Transverse colon (tissue), 4 donors: ENCODE results near the gene TMEM97. TPM values are rescaled to one million over a fixed set of nuclear protein-coding genes. Genes with fewer than 3 reads are reported as not detected.
A peak's percentile ranks its signal among the peaks of the same experiment; 100 is the strongest.

ENCODE experiments used
- DNase-seq: peaks from one replicate; pipeline ENCODE4 v3.0.0-alpha.2; 2019
- H3K27ac ChIP-seq, 4 donors: fragments of 200-600 bp; sonication (generic); 2 replicates each; pipeline ENCODE4 v1.5.1; 2016 to 2018; ENCODE audit warnings: inconsistent platforms in 4 of 4
- H3K27me3 ChIP-seq: fragments of 200-600 bp; sonication (generic); 2 replicates; pipeline ENCODE4 v1.5.1; 2017; ENCODE audit warnings: inconsistent platforms
- H3K36me3 ChIP-seq, 4 donors: fragments of 200-600 bp; sonication (generic); 2 replicates each; pipeline ENCODE4 v1.5.1; 2017 to 2019; ENCODE audit warnings: inconsistent platforms in 4 of 4
- H3K4me1 ChIP-seq, 4 donors: fragments of 200-600 bp; sonication (generic); 2 replicates each; pipeline ENCODE4 v1.5.1; 2017 to 2020; ENCODE audit warnings: inconsistent platforms in 4 of 4
- H3K4me3 ChIP-seq, 4 donors: fragments of 200-600 bp; sonication (generic); 1 replicate in 1 of 4; 2 replicates in 3 of 4; pipeline versions ENCODE4 v1.5.1 to v1.6.1; 2017 to 2019; ENCODE audit warnings: inconsistent platforms in 4 of 4
- H3K9me3 ChIP-seq, 2 donors: fragments of 200-600 bp; sonication (generic); 2 replicates each; pipeline ENCODE4 v1.5.1; 2017 to 2019; ENCODE audit warnings: inconsistent platforms in 2 of 2
- CTCF ChIP-seq, 5 experiments: fragments of 200-600 bp in 3 of 5; fragments of 450-650 bp in 2 of 5; sonication (generic) in 3 of 5; IDR thresholded peaks; 1 replicate in 2 of 5; 2 replicates in 3 of 5; pipeline ENCODE4 v1.5.1; 2016 to 2017; ENCODE audit warnings: antibody characterized with exemption in 5 of 5, inconsistent platforms in 3 of 5, mild to moderate bottlenecking in 2 of 5, moderate library complexity in 1 of 5
- EP300 ChIP-seq: sonication (generic); formaldehyde crosslinking; IDR thresholded peaks from one replicate; pipeline ENCODE4 v1.6.1; 2017; ENCODE audit warnings: antibody characterized with exemption, low read depth
- POLR2A ChIP-seq: fragments of 450-650 bp; IDR thresholded peaks from one replicate; pipeline ENCODE4 v1.6.1; 2016; ENCODE audit warnings: antibody characterized with exemption, mild to moderate bottlenecking, moderate library complexity
- POLR2AphosphoS5 ChIP-seq, 3 donors: sonication (generic); formaldehyde crosslinking; IDR thresholded peaks; one replicate each; pipeline ENCODE4 v1.6.1; 2016; ENCODE audit warnings: antibody characterized with exemption in 3 of 3
- WGBS, 2 donors: methylation state at CpG; one replicate each; pipeline ENCODE4 v1.1.5; 2018; ENCODE audit warnings: low coverage in 1 of 2; 5-methylcytosine and 5-hydroxymethylcytosine counted together
- in situ Hi-C, 4 donors: fragments of 200-750 bp; cut with MboI; loops; one replicate each; pipeline versions ENCODE4 v1.15.0 to v1.15.1; 2017; ENCODE audit warnings: low sequenced_read_pairs in 3 of 4, low pct_ligation_motif_present in 1 of 4, low pct_unique_long_range_greater_than_20kb in 1 of 4
- intact Hi-C: fragments of 100-400 bp; cut with DNase I; formaldehyde crosslinking; loops from one replicate; pipeline ENCODE4 v1.15.1; 2023; ENCODE audit warnings: low total_unique reads
- total RNA-seq, 4 donors: library from RNA; depleted of rRNA; stranded (reverse); fragments of >200 nt; gene quantifications; one replicate each; pipeline ENCODE4 v1.1.0, GENCODE V29; 2016

TMEM97 gene
- total RNA-seq, 4 donors from 2014 or later = 4.5 to 57.7 (median 8.9) TPM; not detected in 1

DNA sequence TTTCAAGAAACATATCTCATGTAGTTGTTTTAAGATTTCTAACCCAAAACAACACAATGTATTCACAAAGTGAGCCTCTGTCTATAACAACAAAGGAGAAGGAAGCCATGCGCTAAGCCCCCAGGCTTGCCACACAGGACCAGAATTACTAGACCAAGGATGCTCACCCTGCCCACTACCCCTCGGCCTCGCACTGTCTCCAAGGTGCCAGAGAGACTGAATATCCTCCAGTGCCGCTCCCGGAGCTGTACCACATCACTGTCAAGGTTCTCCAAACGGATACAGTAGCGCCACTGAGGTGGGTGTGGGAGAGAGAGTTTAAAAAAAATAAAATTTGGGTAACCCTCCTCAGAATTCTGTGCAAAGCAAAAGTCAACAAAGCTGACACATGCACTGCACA lies 31.3 kb downstream of the TMEM97 start:
- Histone ChIP-seq H3K4me3 (no peak overlapping the region), H3K9me3 (no peaks in the 10 kb centered on the region), H3K27me3 (no peaks in the 10 kb centered on the region), H3K36me3 (peaks cover 0 to 68% (median 26%) of the 10 kb centered on the region in 4 donors), H3K4me1 (no peaks in the 10 kb centered on the region), H3K27ac (no peak overlapping the region)
- TF ChIP-seq CTCF (IDR thresholded peaks at IDR 0.05) (no peak), EP300 (no peak), POLR2A (no peak), POLR2AphosphoS5 (IDR thresholded peaks at IDR 0.05) (no peak)
- 94 to 97% methylated on average over 4 to 7 of the region's 7 CpGs for WGBS, 2 donors
- in situ Hi-C loops = no loop called here
- DNase-seq = no peak
- intact Hi-C loops = no loop called here

DNA sequence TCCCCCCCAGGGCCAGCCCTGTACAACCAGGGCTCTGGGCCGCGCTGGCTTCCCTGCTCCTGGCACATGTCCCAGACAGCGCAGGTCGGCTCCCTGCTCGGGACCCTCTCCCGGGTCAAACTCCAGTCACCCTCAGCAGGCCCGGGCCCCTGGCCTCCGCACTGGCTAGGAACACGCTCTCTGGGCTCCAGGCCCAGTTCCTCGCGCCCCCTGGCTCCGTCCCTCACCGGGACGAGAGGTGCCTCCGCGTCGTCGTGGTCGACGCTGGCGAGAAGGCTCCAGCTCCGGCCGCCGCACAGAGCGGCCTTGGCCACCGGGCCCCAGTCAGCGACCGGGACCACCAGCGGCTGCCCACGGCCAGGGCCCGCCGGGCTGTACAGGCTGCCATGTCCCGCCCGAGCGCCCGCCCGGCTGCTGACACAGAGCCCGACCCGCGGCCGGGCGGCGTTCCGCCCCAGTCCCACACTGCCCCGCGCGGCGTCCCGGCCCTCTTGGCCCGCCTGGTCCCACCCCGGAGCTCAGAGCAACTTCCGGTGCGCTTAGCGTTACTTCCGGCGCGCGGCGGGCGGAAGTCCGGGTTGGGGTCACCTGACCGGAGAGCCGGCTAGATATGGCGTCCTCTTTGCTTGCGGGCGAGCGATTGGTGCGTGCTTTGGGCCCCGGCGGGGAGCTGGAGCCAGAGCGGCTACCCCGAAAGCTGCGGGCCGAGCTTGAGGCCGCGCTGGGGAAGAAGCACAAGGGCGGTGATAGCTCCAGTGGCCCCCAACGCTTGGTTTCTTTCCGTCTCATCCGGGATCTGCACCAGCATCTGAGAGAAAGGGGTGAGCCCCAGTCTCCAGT lies 38.3 kb downstream of the TMEM97 start, which contains the start of gene POLDIP2:
POLDIP2 (minus strand) TSS at position 467 of the 840 bp plus-strand sequence; CDS start at position 388, 79 bp downstream.
- Histone ChIP-seq H3K36me3 (peaks cover 0 to 49% (median 23%) of the 10 kb centered on the region in 4 donors), H3K27me3 (no peaks in the 10 kb centered on the region), H3K4me3 (peak within 1 kb of the TSS; percentile 75 to 95 (median 93)), H3K9me3 (no peaks in the 10 kb centered on the region), H3K27ac (peak within 1 kb of the TSS; percentile 88 to 94 (median 91)), H3K4me1 (peaks cover 16 to 24% (median 18%) of the 10 kb centered on the region in 4 donors)
- WGBS, 2 donors = 1% methylated on average over 58 of the region's 80 CpGs; no CpG with 5 or more reads in 1 of the 2 donors
- DNase-seq = peak; percentile 96
- in situ Hi-C loops = no loop called here
- intact Hi-C loops = no loop called here
- TF ChIP-seq POLR2A (peak; percentile 88), POLR2AphosphoS5 (IDR thresholded peaks at IDR 0.05) (peak; percentile 87 to 92 (median 88)), EP300 (no peak), CTCF (IDR thresholded peaks at IDR 0.05) (no peak)

GRCh38 chr17:28357901-28358197 lies 38.8 kb downstream of the TMEM97 start:
- H3K9me3 ChIP-seq = no peaks in the 10 kb centered on the region
- 3 to 20% methylated on average over 1 to 4 of the region's 4 CpGs for WGBS, 2 donors
- H3K4me1 ChIP-seq = peaks cover 16 to 24% (median 18%) of the 10 kb centered on the region in 4 donors
- intact Hi-C loops = no loop called here
- no peaks in the 10 kb centered on the region for H3K27me3 ChIP-seq
- in situ Hi-C loops = no loop called here
- peak overlapping the region; percentile 88 to 94 (median 91) for H3K27ac ChIP-seq
- H3K4me3 ChIP-seq = peak overlapping the region; percentile 33 to 95 (median 93)
- no peak for TF ChIP-seq POLR2A
- no peak for TF ChIP-seq EP300
- peaks cover 0 to 51% (median 20%) of the 10 kb centered on the region in 4 donors for H3K36me3 ChIP-seq
- no peak for DNase-seq

- TF ChIP-seq EP300 = no peak
- TF ChIP-seq POLR2A = no peak
- no peak for TF ChIP-seq CTCF (IDR thresholded peaks at IDR 0.05)
- TF ChIP-seq POLR2AphosphoS5 (IDR thresholded peaks at IDR 0.05) = no peak
- intact Hi-C loops = no loop called here
- Histone ChIP-seq H3K4me1 (peaks cover 3 to 6% (median 5%) of the 10 kb centered on the region in 4 donors), H3K4me3 (no peak overlapping the region), H3K27me3 (no peaks in the 10 kb centered on the region), H3K9me3 (no peaks in the 10 kb centered on the region), H3K36me3 (peaks cover 0 to 45% (median 15%) of the 10 kb centered on the region in 4 donors), H3K27ac (no peak overlapping the region)
- no peak for DNase-seq
- WGBS, 2 donors = 88% methylated on average over 5 of the region's 5 CpGs; no CpG with 5 or more reads in 1 of the 2 donors
- in situ Hi-C loops = no loop called here
Observed at GRCh38 chr17:28363186-28363585, 44.2 kb downstream of the TMEM97 start.
